ENCODE data around the gene CELF1. TPM values are rescaled to one million over a fixed set of nuclear protein-coding genes. Genes with fewer than 3 reads are reported as not detected.

The CELF1 gene
- total and polyA plus RNA-seq, 9 of the 15 experiments (the other 6 are each of a cell fraction or from before 2014, with no cell fraction given): 11.3 to 142 (median 77.4) TPM

- TF ChIP-seq MITF (IDR thresholded peaks at IDR 0.05): no peak
- peak; percentile 66; the same call in 1 of the 2 replicates for TF ChIP-seq PHB (CRISPR knock-in tag; IDR thresholded peaks at IDR 0.05)
- TF ChIP-seq NKRF (IDR thresholded peaks at IDR 0.05; ENCODE audit: borderline replicate concordance): peak; percentile 88
- TF ChIP-seq UBTF (IDR thresholded peaks at IDR 0.05; ENCODE audit: borderline replicate concordance in 1 of 2, low read depth in 2 of 2, low read length in 2 of 2): 0 out of 4 replicates have a peak, but pooled peaks of 1 of the 2 experiments have one; percentile 27
- TF ChIP-seq ZSCAN29 (IDR thresholded peaks at IDR 0.05): no peak
- 0 out of 2 replicates have a peak, but pooled peaks have one; percentile 48 for TF ChIP-seq GATAD2B (IDR thresholded peaks at IDR 0.05; ENCODE audit: borderline replicate concordance)
- TF ChIP-seq ZNF507 (tag; conservative IDR thresholded peaks at IDR 0.05): no peak
- TF ChIP-seq ZNF707 (CRISPR knock-in tag; conservative IDR thresholded peaks at IDR 0.05): no peak
- TF ChIP-seq ZNF174 (CRISPR knock-in tag; IDR thresholded peaks at IDR 0.05): no peak
- TF ChIP-seq MCM5 (IDR thresholded peaks at IDR 0.05; ENCODE audit: low read depth): no peak
- peak; percentile 90 for TF ChIP-seq CREM (IDR thresholded peaks at IDR 0.05; ENCODE audit: low read depth)
- no peak for TF ChIP-seq ID3 (CRISPR knock-in tag; IDR thresholded peaks at IDR 0.05)
- TF ChIP-seq ID3 (tag; IDR thresholded peaks at IDR 0.05): peak; percentile 57; the same call in 1 of the 2 replicates
- TF ChIP-seq POLR3G (IDR thresholded peaks at IDR 0.05; ENCODE audit: extremely low read depth, insufficient read length, insufficient replicate concordance): no peak
- no peak for TF ChIP-seq NUFIP1 (IDR thresholded peaks at IDR 0.05; ENCODE audit: partially characterized antibody)
- TF ChIP-seq NONO (IDR thresholded peaks at IDR 0.05; ENCODE audit: low read depth in 2 of 2, low read length in 1 of 2): peak in 1 of 2 experiments; percentile 92; a peak in 3 of 4 replicates
- TF ChIP-seq POLR2A (conservative IDR thresholded peaks at IDR 0.05): peak; percentile 77
- 0 out of 2 replicates have a peak, but pooled peaks have one; percentile 76 for TF ChIP-seq ARID3B (CRISPR knock-in tag; IDR thresholded peaks at IDR 0.05; ENCODE audit: borderline replicate concordance)
- TF ChIP-seq PHF8 (IDR thresholded peaks at IDR 0.05; ENCODE audit: borderline replicate concordance, low read length): peak; percentile 70; the same call in 1 of the 2 replicates
Measured at GRCh38 chr11:47552566-47553405, at the start of gene CELF1 (continued).
